ENCODE results near the gene EPHX1.

- TF ChIP-seq EZH2 (IDR thresholded peaks at IDR 0.05; ENCODE audit: low read length, unreplicated experiment) = no peak
- TF ChIP-seq CTCF (conservative IDR thresholded peaks at IDR 0.05; ENCODE audit: low read depth, low read length) = no peak
These were observed 7.0 kb downstream of the EPHX1 start for GRCh38 chr1:225816643-225817538.
